Upper lobe of left lung (tissue), 6 donors: ENCODE results near the gene REX1BD. TPM values are rescaled to one million over a fixed set of nuclear protein-coding genes. Genes with fewer than 3 reads are reported as not detected.

Source experiments
- ATAC-seq, 2 donors: fragments of 200-7000 bp; cut with Tn5 transposase; one replicate each; pipeline ENCODE4 v1.9.1; 2022; ENCODE audit warnings: mild to moderate bottlenecking in 2 of 2, moderate library complexity in 2 of 2; ENCODE audit not compliant: low FRiP score in 2 of 2
- DNase-seq, 2 donors: peaks; one replicate each; pipeline ENCODE4 v3.0.0-alpha.2; 2019 to 2020
- H3K27ac ChIP-seq, 4 donors: fragments of 200-600 bp; sonication (generic); one replicate each; pipeline ENCODE4 v1.5.1; 2016 to 2019
- H3K27me3 ChIP-seq, 4 donors: fragments of 200-600 bp; sonication (generic); one replicate each; pipeline ENCODE4 v1.5.1; 2017 to 2019
- H3K36me3 ChIP-seq, 4 donors: fragments of 200-600 bp; sonication (generic); one replicate each; pipeline ENCODE4 v1.5.1; 2016 to 2019
- H3K4me1 ChIP-seq, 4 donors: fragments of 200-600 bp; sonication (generic); one replicate each; pipeline ENCODE4 v1.5.1; 2018 to 2019
- H3K4me3 ChIP-seq, 4 donors: fragments of 200-600 bp; sonication (generic); one replicate each; pipeline ENCODE4 v1.5.1; 2017 to 2019; ENCODE audit warnings: mild to moderate bottlenecking in 2 of 4, moderate library complexity in 1 of 4
- H3K9me3 ChIP-seq, 4 donors: fragments of 200-600 bp; sonication (generic); one replicate each; pipeline ENCODE4 v1.5.1; 2018 to 2019
- CTCF ChIP-seq, 6 experiments: fragments of 450-650 bp in 4 of 6; fragments of 200-600 bp in 2 of 6; sonication (generic) in 2 of 6; IDR thresholded peaks; one replicate each; pipeline ENCODE4 v1.5.1; 2016 to 2019; ENCODE audit warnings: antibody characterized with exemption in 6 of 6
- EP300 ChIP-seq, 4 donors: sonication (generic); formaldehyde crosslinking; IDR thresholded peaks; one replicate each; pipeline ENCODE4 v1.5.1; 2017; ENCODE audit warnings: antibody characterized with exemption in 4 of 4, control low read depth in 2 of 4
- POLR2A ChIP-seq, 4 donors: fragments of 450-650 bp; IDR thresholded peaks; one replicate each; pipeline ENCODE4 v1.5.1; 2016 to 2017; ENCODE audit warnings: antibody characterized with exemption in 4 of 4, mild to moderate bottlenecking in 2 of 4
- POLR2AphosphoS5 ChIP-seq, 2 donors: sonication (generic); formaldehyde crosslinking; IDR thresholded peaks; one replicate each; pipeline ENCODE4 v1.5.1; 2017; ENCODE audit warnings: antibody characterized with exemption in 2 of 2
- WGBS, 2 donors: methylation state at CpG; one replicate each; pipeline ENCODE4 v1.1.5; 2017 to 2018; 5-methylcytosine and 5-hydroxymethylcytosine counted together
- total RNA-seq, 6 donors: library from RNA; depleted of rRNA in 4 of 6; stranded (reverse); fragments of >200 nt in 4 of 6; gene quantifications; one replicate each; pipeline versions ENCODE4 v1.1.0 to v1.2.1, GENCODE V29; 2016 to 2021
- donor health status: DM: no; HTN: no; CAD: no; lungs with moderate emphysema.
- donor health status: DM: no; HTN: yes; CAD: no; lungs with severe emphysema.

REX1BD gene
- total RNA-seq, 6 donors from 2014 or later: 83.6 to 114 (median 91.6) TPM

- H3K4me3 ChIP-seq: peak overlapping the region in 2 of 4 donors; percentile 42 to 45
- H3K36me3 ChIP-seq: peaks cover 0 to 15% (median 9%) of the 10 kb centered on the region in 4 donors
- TF ChIP-seq CTCF (IDR thresholded peaks at IDR 0.05) (no peak), POLR2A (IDR thresholded peaks at IDR 0.05) (no peak), EP300 (IDR thresholded peaks at IDR 0.05) (no peak), POLR2AphosphoS5 (IDR thresholded peaks at IDR 0.05) (no peak)
- no peaks in the 10 kb centered on the region for H3K9me3 ChIP-seq
- H3K4me1 ChIP-seq: peaks cover 26 to 45% (median 30%) of the 10 kb centered on the region in 4 donors
- ATAC-seq (no peak), DNase-seq (peak in 1 of 2 donors; percentile 36)
- peak overlapping the region in 3 of 4 donors; percentile 3 to 60 (median 24) for H3K27ac ChIP-seq
- no peaks in the 10 kb centered on the region for H3K27me3 ChIP-seq
- 48 to 50% methylated on average over 14 to 21 of the region's 25 CpGs for WGBS, 2 donors
Observed at GRCh38 chr19:18593367-18594095, 4.9 kb downstream of the REX1BD start.

- TF ChIP-seq CTCF (IDR thresholded peaks at IDR 0.05) (peak; percentile 94 to 98 (median 95)), POLR2AphosphoS5 (IDR thresholded peaks at IDR 0.05) (no peak)
- Histone ChIP-seq H3K36me3 (peaks cover 0 to 15% (median 9%) of the 10 kb centered on the region in 4 donors), H3K4me1 (peaks cover 26 to 41% (median 30%) of the 10 kb centered on the region in 4 donors), H3K9me3 (no peaks in the 10 kb centered on the region), H3K27ac (peak overlapping the region in 3 of 4 donors; percentile 3 to 60 (median 24)), H3K27me3 (no peaks in the 10 kb centered on the region), H3K4me3 (peak overlapping the region in 3 of 4 donors; percentile 13 to 45 (median 42))
- peak; percentile 77 to 96 for DNase-seq
- ATAC-seq: peak; percentile 76 to 89
- WGBS, 2 donors: 1 to 8% methylated on average over 8 to 40 of the region's 54 CpGs
Observed at GRCh38 chr19:18594096-18594823, 5.7 kb downstream of the REX1BD start.

GRCh38 chr19:18594824-18595373 is 6.3 kb downstream of the REX1BD start:
- Histone ChIP-seq H3K27ac (no peak overlapping the region), H3K27me3 (no peaks in the 10 kb centered on the region), H3K9me3 (no peaks in the 10 kb centered on the region), H3K36me3 (peaks cover 0 to 15% (median 9%) of the 10 kb centered on the region in 4 donors), H3K4me3 (peak overlapping the region in 3 of 4 donors; percentile 13 to 45 (median 42)), H3K4me1 (peaks cover 19 to 35% (median 23%) of the 10 kb centered on the region in 4 donors)
- DNase-seq (peak in 1 of 2 donors; percentile 84), ATAC-seq (no peak)
- no peak for TF ChIP-seq EP300 (IDR thresholded peaks at IDR 0.05)
- TF ChIP-seq POLR2A (IDR thresholded peaks at IDR 0.05): no peak
- 9 to 37% methylated on average over 5 to 25 of the region's 26 CpGs for WGBS, 2 donors

- DNase-seq: no peak
- H3K27me3 ChIP-seq: no peaks in the 10 kb centered on the region
- H3K27ac ChIP-seq: no peak overlapping the region
- 55 to 72% methylated on average over 4 to 6 of the region's 6 CpGs for WGBS, 2 donors
- H3K36me3 ChIP-seq: peaks cover 0 to 14% (median 8%) of the 10 kb centered on the region in 4 donors
- H3K9me3 ChIP-seq: no peaks in the 10 kb centered on the region
- TF ChIP-seq CTCF (IDR thresholded peaks at IDR 0.05): no peak
- TF ChIP-seq EP300 (IDR thresholded peaks at IDR 0.05): no peak
- no peak for TF ChIP-seq POLR2A (IDR thresholded peaks at IDR 0.05)
- TF ChIP-seq POLR2AphosphoS5 (IDR thresholded peaks at IDR 0.05): no peak
- peaks cover 15 to 29% (median 19%) of the 10 kb centered on the region in 4 donors for H3K4me1 ChIP-seq
- no peak overlapping the region for H3K4me3 ChIP-seq
- no peak for ATAC-seq
Observed at GRCh38 chr19:18595475-18595874, 6.9 kb downstream of the REX1BD start.

GRCh38 chr19:18596752-18597157 is 8.2 kb downstream of the REX1BD start:
- 17 to 41% methylated on average over 6 to 21 of the region's 21 CpGs for WGBS, 2 donors
- ATAC-seq: peak; percentile 39 to 49
- DNase-seq: peak; percentile 51 to 89
- TF ChIP-seq CTCF (IDR thresholded peaks at IDR 0.05) (no peak), POLR2AphosphoS5 (IDR thresholded peaks at IDR 0.05) (no peak), EP300 (IDR thresholded peaks at IDR 0.05) (no peak), POLR2A (IDR thresholded peaks at IDR 0.05) (no peak)
- peaks cover 14 to 25% (median 18%) of the 10 kb centered on the region in 4 donors for H3K4me1 ChIP-seq
- no peaks in the 10 kb centered on the region for H3K27me3 ChIP-seq
- peaks cover 0 to 4% (median 2%) of the 10 kb centered on the region in 4 donors for H3K36me3 ChIP-seq
- H3K9me3 ChIP-seq: no peaks in the 10 kb centered on the region
- H3K27ac ChIP-seq: no peak overlapping the region
- H3K4me3 ChIP-seq: no peak overlapping the region
